GM19351 (cell line): ENCODE measurements around the gene CCDC170.

Source experiments
- ATAC-seq: cut with Tn5 transposase; IDR thresholded peaks from one replicate; pipeline ENCODE4 v1.9.1; 2021; ENCODE audit warnings: mild to moderate bottlenecking, moderate library complexity; ENCODE audit not compliant: unreplicated experiment

Gene CCDC170

GRCh38 chr6:151616600-151616999, 122.8 kb downstream of the CCDC170 start:
- ATAC-seq: no peak

GRCh38 chr6:151617539-151617938, 123.7 kb downstream of the CCDC170 start:
- ATAC-seq: no peak

- ATAC-seq: no peak
Observed at GRCh38 chr6:151618717-151619116, 124.9 kb downstream of the CCDC170 start.

GRCh38 chr6:151620179-151620578, 126.4 kb downstream of the CCDC170 start:
- ATAC-seq: no peak

- no peak for ATAC-seq
Observed at GRCh38 chr6:151624071-151624470, 130.3 kb downstream of the CCDC170 start.

GRCh38 chr6:151624481-151624880, 130.7 kb downstream of the CCDC170 start:
- no peak for ATAC-seq

- ATAC-seq: no peak
Observed at GRCh38 chr6:151624900-151625536, 131.2 kb downstream of the CCDC170 start.

- ATAC-seq: peak; percentile 84
Observed at GRCh38 chr6:151627689-151628444, 134.1 kb downstream of the CCDC170 start.

GRCh38 chr6:151629791-151630190, 136.0 kb downstream of the CCDC170 start:
- ATAC-seq: no peak

- no peak for ATAC-seq
Observed at GRCh38 chr6:151630387-151630786, 136.6 kb downstream of the CCDC170 start.

GRCh38 chr6:151630991-151631655, 137.3 kb downstream of the CCDC170 start:
- ATAC-seq: no peak

- ATAC-seq: no peak
Observed at GRCh38 chr6:151632415-151632987, 138.7 kb downstream of the CCDC170 start.

GRCh38 chr6:151633526-151634335, 139.9 kb downstream of the CCDC170 start:
- ATAC-seq: no peak

GRCh38 chr6:151634336-151634720, 140.5 kb downstream of the CCDC170 start:
- no peak for ATAC-seq

- ATAC-seq: no peak
Observed at GRCh38 chr6:151635741-151636140, 141.9 kb downstream of the CCDC170 start.

- ATAC-seq: no peak
Observed at GRCh38 chr6:151637814-151638213, 144.0 kb downstream of the CCDC170 start.

- ATAC-seq: no peak
Observed at GRCh38 chr6:151639750-151640149, 145.9 kb downstream of the CCDC170 start.

GRCh38 chr6:151641028-151641427, 147.2 kb downstream of the CCDC170 start:
- ATAC-seq: no peak

- ATAC-seq: peak; percentile 84
Observed at GRCh38 chr6:151647976-151648639, 154.3 kb downstream of the CCDC170 start.

- no peak for ATAC-seq
Observed at GRCh38 chr6:151649835-151650234, 156.0 kb downstream of the CCDC170 start.
